KMS-11 (cell line): ENCODE data around the gene NR2C1.
"Not testable (repeated sequence)": the region's sequence is repeated elsewhere in the genome, so short reads cannot be mapped to it uniquely, and the experiment has no call there.

Source experiments
- H2AFZ ChIP-seq: fragments of 200-600 bp; sonication (generic); 2 replicates; pipeline ENCODE4 v1.6.1; 2016; ENCODE audit warnings: antibody characterized with exemption, mixed run types, low read depth
- H3K27ac ChIP-seq: fragments of 200-600 bp; sonication (generic); 2 replicates; pipeline ENCODE4 v1.6.1; 2016; ENCODE audit warnings: mild to moderate bottlenecking, mixed run types
- H3K27me3 ChIP-seq: fragments of 200-600 bp; sonication (generic); 2 replicates; pipeline ENCODE4 v1.6.1; 2017; ENCODE audit warnings: mild to moderate bottlenecking, low read depth, mixed run types, moderate library complexity; ENCODE audit not compliant: insufficient read depth
- H3K36me3 ChIP-seq: fragments of 200-600 bp; sonication (generic); 2 replicates; pipeline ENCODE4 v1.6.1; 2017; ENCODE audit warnings: mild to moderate bottlenecking, mixed run types; ENCODE audit not compliant: insufficient read depth
- H3K4me1 ChIP-seq: fragments of 200-600 bp; sonication (generic); 2 replicates; pipeline ENCODE4 v1.6.1; 2016; ENCODE audit warnings: mild to moderate bottlenecking, low read depth, mixed run types; ENCODE audit not compliant: poor library complexity, severe bottlenecking
- H3K4me2 ChIP-seq: fragments of 200-600 bp; sonication (generic); 2 replicates; pipeline ENCODE4 v1.7.0; 2016; ENCODE audit warnings: mild to moderate bottlenecking, mixed run types
- H3K4me3 ChIP-seq: fragments of 200-600 bp; sonication (generic); IDR thresholded peaks from 2 replicates; pipeline ENCODE4 v1.6.1; 2017; ENCODE audit warnings: low read depth, low read length, mixed read lengths; ENCODE audit not compliant: insufficient read depth
- H3K79me2 ChIP-seq: fragments of 200-600 bp; sonication (generic); 2 replicates; pipeline ENCODE4 v1.6.1; 2016; ENCODE audit warnings: low read depth, mixed run types; ENCODE audit not compliant: insufficient read depth
- H3K9ac ChIP-seq: fragments of 200-600 bp; sonication (generic); 2 replicates; pipeline ENCODE4 v1.6.1; 2016; ENCODE audit warnings: mild to moderate bottlenecking, mixed run types
- H4K20me1 ChIP-seq: fragments of 200-600 bp; sonication (generic); 2 replicates; pipeline ENCODE4 v1.6.1; 2016; ENCODE audit warnings: mild to moderate bottlenecking, mixed run types; ENCODE audit not compliant: insufficient read depth
- TF ChIP-seq, protein P1 (sequence below): fragments of 200-600 bp; sonication (generic); conservative IDR thresholded peaks from 2 replicates; pipeline ENCODE4 v1.6.1; 2017; ENCODE audit warnings: low read depth, mild to moderate bottlenecking, antibody characterized with exemption, low read length, moderate library complexity, mixed read lengths

The NR2C1 gene

DNA sequence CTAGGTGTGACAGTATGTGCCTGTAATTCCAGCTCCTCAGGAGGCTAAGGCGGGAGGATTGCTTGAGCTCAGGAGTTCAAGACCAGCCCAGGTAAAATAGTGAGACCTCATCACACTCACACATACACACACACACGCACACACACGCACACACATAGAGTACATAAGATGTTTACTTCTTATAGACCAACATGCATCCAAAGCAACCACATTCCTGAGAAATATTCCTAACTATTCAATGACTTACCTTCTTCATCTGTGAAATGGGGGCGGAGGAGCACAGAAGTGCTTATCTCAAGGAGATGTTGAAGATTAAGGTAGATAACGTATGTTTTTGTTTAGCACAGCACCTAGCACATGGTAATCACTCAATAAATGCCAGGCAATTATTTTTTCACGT is 76.4 kb downstream of the NR2C1 start:
- peaks cover 11% of the 10 kb centered on the region for H3K4me1 ChIP-seq
- H3K4me2 ChIP-seq = no peak overlapping the region
- no peak overlapping the region for H3K9ac ChIP-seq
- H3K36me3 ChIP-seq = peaks cover 5% of the 10 kb centered on the region; the same call in 1 of the 2 replicates
- H4K20me1 ChIP-seq = no peaks in the 10 kb centered on the region
- H3K4me3 ChIP-seq = no peak overlapping the region
- no peaks in the 10 kb centered on the region for H3K27me3 ChIP-seq
- H3K79me2 ChIP-seq = peaks cover 51% of the 10 kb centered on the region
- no peak overlapping the region for H3K27ac ChIP-seq
- H2AFZ ChIP-seq = no peak overlapping the region
- TF ChIP-seq, protein P1, sequence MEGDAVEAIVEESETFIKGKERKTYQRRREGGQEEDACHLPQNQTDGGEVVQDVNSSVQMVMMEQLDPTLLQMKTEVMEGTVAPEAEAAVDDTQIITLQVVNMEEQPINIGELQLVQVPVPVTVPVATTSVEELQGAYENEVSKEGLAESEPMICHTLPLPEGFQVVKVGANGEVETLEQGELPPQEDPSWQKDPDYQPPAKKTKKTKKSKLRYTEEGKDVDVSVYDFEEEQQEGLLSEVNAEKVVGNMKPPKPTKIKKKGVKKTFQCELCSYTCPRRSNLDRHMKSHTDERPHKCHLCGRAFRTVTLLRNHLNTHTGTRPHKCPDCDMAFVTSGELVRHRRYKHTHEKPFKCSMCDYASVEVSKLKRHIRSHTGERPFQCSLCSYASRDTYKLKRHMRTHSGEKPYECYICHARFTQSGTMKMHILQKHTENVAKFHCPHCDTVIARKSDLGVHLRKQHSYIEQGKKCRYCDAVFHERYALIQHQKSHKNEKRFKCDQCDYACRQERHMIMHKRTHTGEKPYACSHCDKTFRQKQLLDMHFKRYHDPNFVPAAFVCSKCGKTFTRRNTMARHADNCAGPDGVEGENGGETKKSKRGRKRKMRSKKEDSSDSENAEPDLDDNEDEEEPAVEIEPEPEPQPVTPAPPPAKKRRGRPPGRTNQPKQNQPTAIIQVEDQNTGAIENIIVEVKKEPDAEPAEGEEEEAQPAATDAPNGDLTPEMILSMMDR = no peak

GRCh38 chr12:94994312-94994711 is 79.1 kb downstream of the NR2C1 start:
- TF ChIP-seq, protein P1 = no peak
- Histone ChIP-seq H3K27ac (no peak overlapping the region), H3K79me2 (peaks cover 25% of the 10 kb centered on the region; the same call in 1 of the 2 replicates), H4K20me1 (no peaks in the 10 kb centered on the region), H3K4me1 (peaks cover 1% of the 10 kb centered on the region), H3K4me3 (no peak overlapping the region), H3K4me2 (no peak overlapping the region), H3K36me3 (no peaks in the 10 kb centered on the region), H2AFZ (no peak overlapping the region), H3K9ac (no peak overlapping the region), H3K27me3 (no peaks in the 10 kb centered on the region)

GRCh38 chr12:94993855-94994254 is 79.6 kb downstream of the NR2C1 start:
- not testable (repeated sequence) for H3K9ac ChIP-seq, H3K36me3 ChIP-seq, H3K27me3 ChIP-seq, H3K4me1 ChIP-seq, H4K20me1 ChIP-seq, H3K4me2 ChIP-seq, H3K27ac ChIP-seq, H3K4me3 ChIP-seq, H2AFZ ChIP-seq
- H3K79me2 ChIP-seq = peaks cover 21% of the 10 kb centered on the region; the same call in 1 of the 2 replicates

DNA sequence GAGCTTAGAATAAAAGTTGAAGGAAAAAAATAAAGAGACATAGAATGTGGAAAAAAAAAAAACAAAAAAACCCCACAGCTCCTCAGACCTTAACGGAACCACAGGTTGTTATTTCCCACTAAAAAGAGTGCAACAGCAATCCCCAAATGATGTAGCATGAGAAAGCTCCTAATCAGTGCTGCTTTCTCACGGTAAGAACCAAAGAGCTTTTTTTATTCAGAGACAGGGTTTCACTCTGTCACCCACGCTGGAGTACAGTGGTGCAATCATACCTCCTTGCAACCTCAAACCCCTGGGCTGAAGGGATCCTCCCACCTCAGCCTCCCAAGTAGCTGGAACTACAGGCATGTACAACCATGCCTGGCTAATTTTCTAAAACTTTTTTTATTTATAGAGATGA is 83.2 kb downstream of the NR2C1 start:
- no peak overlapping the region for H2AFZ ChIP-seq
- H4K20me1 ChIP-seq = no peaks in the 10 kb centered on the region
- no peaks in the 10 kb centered on the region for H3K4me1 ChIP-seq
- H3K4me3 ChIP-seq = no peak overlapping the region
- no peak overlapping the region for H3K27ac ChIP-seq
- TF ChIP-seq, protein P1 = no peak
- no peaks in the 10 kb centered on the region for H3K36me3 ChIP-seq
- no peak overlapping the region for H3K4me2 ChIP-seq
- H3K27me3 ChIP-seq = no peaks in the 10 kb centered on the region
- H3K9ac ChIP-seq = no peak overlapping the region
- no peaks in the 10 kb centered on the region; the same call in 1 of the 2 replicates for H3K79me2 ChIP-seq

GRCh38 chr12:94988471-94988870 is 84.9 kb downstream of the NR2C1 start:
- H3K4me2 ChIP-seq = no peak overlapping the region
- no peaks in the 10 kb centered on the region for H3K4me1 ChIP-seq
- no peaks in the 10 kb centered on the region for H4K20me1 ChIP-seq
- no peaks in the 10 kb centered on the region for H3K36me3 ChIP-seq
- H3K79me2 ChIP-seq = no peaks in the 10 kb centered on the region
- H3K9ac ChIP-seq = no peak overlapping the region
- TF ChIP-seq, protein P1 = no peak
- no peak overlapping the region for H2AFZ ChIP-seq
- no peak overlapping the region for H3K27ac ChIP-seq
- H3K27me3 ChIP-seq = no peaks in the 10 kb centered on the region
- H3K4me3 ChIP-seq = no peak overlapping the region
